ENCODE results near the gene CHP2.
A peak's percentile ranks its signal among the peaks of the same experiment; 100 is the strongest.
"Not testable (repeated sequence)": the region's sequence is repeated elsewhere in the genome, so short reads cannot be mapped to it uniquely, and the experiment has no call there.

The CHP2 gene

DNA sequence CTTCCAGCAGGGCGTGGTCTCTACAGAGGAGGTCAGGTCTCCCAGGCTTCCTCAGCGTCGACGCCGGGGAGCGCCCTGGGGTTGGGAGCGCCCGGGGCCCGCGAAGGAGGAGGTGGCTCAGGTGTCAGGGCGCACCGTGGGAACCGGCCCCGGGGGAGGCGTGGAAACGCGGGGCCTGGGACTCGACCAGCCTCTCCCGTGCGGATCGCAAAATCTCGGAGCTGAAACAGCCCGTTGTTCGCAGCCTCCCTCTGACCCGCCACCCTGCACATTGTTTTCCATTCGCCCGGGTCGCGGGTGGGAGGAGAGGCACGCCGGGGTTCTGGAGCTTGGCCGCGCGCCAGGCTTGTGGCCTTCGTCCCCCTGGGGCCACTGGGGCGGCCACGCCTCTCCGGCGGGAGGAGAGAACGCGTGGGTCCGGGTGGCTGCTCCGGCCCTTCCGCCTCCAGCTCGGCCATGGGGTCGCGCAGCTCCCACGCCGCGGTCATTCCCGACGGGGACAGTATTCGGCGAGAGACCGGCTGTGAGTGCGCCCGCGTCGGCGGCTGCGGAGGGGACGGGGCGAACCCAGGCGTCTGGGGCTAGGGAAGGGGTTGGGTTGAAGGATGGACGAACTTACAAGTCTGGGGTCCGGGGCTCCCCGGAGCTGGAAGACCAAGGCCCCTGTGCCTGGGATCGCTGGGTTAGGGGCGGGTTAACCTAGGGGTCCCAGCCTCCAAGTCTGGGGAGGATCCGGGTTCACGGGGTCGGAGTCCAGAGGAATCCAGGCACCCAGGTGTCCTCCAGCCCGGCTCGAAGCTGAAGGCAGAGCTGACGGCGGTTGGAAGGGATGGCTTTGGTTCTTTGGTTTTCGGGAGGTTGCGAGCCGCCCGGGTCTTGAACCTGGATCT, at the start of gene CHP2:
CHP2 (plus strand) TSS at position 433 of the 890 bp plus-strand sequence; CDS start at position 457, 24 bp downstream.
- peak; percentile 28 for DNase-seq

DNA sequence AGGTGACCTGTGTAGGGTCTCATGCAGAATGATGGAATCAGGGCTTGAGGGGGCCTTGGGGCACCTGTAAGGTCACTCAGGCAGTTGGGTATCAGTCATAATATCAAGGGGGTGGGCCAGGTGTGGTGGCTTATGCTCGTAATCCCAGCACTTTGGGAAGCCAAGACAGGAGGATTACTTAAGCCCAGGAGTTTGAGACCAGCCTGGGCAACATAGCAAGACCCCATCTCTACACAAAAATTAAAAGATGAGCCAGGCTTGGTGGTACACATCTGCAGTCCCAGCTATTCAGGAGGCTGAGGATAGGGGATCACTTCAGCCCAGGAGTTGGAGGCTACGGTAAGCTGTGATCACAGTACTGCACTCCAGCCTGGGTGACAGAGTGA, 49.3 kb upstream of the CHP2 start:
- DNase-seq: no peak

DNA sequence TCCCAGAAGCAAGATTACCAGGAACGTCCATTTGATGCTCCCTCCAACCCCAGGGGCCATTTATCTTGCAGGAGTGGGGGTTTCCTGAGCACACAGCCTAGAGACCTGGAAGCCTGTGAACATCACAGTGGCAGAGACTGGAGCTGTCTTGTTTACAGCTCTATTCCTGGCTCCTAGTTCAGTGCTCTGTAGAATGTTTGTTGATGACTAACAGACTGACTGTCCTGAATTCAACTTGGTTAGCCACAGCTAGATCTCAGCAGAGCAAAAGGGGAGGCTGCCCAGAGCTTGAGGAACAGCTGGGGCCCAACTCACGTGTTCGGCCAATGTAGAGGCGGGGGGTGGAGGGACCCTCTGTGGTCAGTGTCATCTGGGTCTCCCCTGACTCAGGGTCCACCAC, 48.4 kb upstream of the CHP2 start:
- DNase-seq: no peak

DNA sequence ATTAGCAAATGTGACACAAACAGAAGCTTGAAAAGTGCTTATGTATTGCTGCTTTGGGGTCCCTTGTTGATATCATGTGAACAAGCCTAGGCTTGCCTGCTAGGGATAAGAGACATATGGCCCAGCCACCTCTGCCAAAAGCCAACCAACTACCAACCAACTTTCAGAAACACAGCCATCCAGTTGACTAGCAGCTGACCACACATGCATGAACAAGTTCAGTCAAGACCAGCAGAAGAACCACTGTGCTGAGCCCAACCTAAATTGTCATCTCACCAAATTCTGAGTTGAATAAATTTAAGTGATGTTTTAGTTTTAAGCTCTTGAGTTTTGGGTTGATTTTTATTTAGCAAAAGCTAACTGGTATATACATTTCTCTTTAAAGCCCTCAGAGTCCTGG, 45.3 kb upstream of the CHP2 start:
- no peak for DNase-seq

DNA sequence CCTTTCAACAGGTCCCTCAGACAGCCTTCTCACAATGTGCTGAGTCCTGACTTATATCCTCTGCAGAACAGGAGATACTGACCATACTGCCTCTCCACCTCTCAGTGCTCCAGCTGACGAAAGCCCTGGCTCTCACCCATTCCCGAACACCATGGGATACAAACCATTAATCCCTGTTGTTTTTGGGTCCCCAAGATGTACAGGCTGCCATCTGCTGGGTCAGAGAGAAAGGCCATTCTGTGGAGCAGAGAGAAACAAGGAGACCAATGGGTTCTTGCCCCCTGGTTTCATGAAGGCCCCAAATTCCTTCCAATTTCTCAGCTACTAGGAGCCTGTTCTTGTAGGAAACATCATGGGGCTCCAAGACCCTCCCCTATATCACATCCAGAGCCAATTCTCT, 44.8 kb upstream of the CHP2 start:
- no peak for DNase-seq

DNA sequence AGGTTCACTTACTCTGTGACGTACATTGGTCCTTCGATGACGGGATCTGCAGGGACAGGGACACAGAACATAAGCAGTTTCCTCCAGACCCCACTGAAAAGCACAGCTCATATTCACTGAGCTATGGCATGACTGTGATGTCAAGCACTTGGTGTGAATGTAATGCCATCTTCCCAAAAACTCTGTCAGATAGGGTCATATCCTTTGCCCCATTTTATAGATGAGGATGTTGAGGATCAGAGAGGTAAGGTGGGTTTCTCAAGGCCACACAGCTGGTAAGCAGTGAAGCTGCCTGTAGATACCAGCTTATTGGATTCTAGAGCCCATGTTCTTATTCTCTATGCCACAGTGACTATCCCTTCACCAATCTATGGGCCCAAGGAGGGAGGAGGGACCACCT, 44.3 kb upstream of the CHP2 start:
- DNase-seq: no peak

DNA sequence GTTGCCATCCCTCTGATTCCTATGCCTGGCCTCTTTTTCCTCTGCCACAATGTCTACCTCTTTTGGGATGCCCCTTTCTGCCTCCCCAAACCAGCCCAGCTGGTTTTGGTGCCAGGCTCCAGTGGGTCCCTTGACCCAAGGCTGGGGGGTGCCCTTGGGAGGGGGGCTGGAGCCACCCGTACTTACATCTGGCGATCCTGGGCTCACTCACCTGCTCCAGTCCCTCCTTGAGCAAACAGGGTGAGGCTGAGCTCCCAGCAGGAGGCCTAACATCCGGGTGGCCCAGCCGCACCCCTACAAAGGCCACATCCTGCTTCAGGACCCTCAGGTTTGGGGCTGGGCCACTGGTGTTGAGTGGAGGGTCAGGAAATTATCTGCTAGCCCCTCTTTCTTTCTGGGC, 43.0 kb upstream of the CHP2 start:
- DNase-seq: no peak

DNA sequence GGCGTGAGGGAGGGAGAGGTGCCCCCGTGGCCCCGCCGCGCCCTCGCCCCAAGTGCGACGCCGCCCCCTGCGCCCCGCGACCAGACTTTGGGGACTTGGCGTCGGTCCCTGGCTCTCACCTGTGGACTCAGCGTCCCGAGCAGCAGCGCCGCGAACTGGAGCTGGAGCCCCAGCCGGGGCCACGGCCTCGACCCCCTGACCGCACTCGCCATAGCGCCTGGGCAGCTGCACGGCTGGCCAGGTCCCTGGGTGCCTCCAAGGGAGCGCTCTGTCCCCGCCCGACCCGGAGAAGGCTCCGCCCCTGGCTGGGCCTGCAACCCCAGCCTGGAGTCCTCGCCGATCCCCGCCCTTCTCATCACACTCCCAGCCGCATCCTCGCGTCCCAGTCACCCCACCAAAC, 41.9 kb upstream of the CHP2 start, which contains the start of gene ERN2:
ERN2 (minus strand) TSS at position 247 of the 400 bp plus-strand sequence; CDS start at position 212, 35 bp downstream.
- DNase-seq: no peak

DNA sequence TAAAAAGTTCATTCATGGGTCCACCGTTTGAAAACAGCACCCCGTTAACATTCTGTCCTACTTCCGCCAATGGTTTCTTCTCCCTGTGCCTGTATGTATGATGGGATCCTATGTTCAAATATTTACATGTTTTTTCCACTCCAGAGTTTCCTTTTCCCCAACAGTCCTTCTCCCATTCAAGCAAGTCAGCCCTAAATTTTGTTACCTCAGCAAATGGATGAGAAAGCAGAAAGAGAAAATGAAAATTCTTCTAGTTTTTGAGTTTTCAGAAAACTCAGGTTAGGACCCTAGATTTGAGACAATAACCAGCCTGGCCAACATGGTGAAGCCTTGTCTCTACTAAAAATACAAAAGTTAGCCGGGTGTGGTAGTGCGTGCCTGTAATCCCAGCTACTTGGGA, 38.3 kb upstream of the CHP2 start:
- DNase-seq: no peak

DNA sequence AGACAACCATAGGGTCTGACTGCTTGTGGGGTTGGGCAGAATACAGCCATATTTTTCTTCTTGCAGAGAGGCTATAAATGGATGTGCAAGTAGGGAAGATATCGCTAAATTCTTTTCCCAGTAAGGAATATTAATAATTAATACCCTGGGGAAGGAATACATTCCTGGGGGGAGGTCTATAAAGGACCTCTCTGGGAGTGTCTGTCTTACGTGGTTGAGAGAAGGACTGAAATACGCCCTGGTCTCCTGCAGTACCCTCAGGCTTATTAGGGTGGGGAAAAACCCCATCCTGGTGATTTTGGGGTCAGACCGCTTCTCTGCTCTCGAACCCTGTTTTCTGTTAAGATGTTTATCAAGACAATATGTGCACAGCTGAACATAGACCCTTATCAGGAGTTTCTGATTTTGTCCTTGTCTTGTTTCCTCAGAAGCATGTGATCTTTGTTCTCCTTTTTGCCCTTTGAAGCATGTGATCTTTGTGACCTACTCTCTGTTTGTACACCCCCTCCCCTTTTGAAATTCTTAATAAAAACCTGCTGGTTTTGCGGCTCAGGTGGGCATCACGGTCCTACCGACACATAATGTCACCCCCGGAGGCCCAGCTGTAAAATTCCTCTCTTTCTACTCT, 32.1 kb upstream of the CHP2 start:
- not testable (repeated sequence) for DNase-seq

DNA sequence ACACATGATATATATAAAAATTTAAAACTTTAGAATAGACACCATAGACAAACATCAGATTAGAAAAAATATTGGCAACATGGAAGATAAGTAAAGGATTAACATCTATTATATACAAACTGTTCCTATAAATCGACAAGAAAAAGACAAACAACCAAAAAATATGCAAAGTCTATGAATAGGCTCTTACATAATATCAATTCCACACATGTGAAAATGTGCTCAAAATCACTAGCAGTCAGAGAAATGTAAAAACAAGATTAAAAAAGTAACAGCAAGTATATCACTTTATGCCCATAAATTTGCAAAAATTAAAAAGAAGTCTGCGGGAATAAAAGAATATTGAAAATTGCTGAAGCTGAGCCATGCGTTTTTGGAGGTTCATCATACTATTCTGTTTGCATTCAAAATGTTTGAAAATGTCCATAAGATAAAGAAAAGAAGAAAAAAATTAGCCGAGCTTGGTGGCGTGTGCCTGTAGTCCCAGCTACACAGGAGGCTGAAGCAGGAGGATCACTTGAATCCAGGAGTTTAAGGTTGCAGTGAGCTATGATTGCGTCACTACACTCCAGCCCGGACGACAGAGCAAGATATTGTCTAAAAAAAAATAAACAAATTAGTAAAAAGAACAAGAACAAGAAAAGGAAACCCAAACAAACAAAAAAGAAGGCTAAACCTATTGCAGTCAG, 30.6 kb upstream of the CHP2 start:
- no peak for DNase-seq

DNA sequence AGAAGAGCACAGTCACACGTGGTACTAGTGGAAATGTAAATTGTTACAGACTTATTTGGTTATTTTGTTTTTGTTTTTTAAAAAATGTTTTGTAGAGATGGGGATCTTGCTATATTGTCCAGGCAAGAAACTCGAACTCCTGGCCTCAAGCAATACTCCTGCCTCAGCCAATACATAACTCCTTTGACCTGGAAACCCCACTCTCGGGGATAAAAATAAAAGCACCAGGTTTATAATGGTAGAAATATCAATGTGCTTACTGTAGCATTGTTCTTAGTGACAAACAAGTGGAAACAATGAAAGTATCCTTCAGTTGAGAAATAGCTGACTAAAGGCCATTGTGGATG, 30.1 kb upstream of the CHP2 start:
- DNase-seq: no peak

DNA sequence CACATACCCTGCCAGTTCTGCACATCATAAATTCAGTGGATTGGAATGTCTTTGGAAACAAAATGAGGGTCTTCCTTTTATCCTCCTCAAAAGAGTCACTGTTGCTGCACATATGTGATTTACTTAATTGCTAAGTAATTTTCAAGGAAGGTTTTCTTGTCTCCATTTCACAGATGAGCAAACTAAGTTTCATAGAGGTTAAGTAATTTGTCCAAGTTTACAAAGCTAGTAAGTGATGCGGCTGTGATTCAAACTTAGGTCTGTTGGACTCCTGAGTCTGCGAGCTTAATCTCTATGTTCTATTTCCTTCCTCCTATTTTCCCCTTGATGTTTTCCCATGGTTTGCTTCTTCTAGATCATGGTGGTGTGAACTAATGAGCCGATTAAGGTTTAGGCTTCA, 28.1 kb upstream of the CHP2 start:
- DNase-seq: no peak

DNA sequence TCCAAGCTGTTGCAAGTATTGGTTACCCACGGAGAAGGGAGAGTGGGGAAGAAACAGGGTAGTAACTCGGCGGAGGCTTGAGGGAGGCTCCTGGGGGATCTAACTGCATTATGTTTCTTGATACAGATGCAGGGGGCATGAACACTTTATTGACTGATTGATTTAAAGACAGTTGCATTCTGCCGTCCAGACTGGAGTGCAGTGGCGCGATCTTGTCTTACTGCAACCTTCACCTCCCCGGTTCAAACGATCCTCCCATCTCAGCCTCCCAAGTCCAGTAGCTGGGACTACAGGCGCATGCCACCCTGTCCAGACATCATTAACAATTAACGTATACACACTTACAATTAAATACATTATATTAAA, 26.7 kb upstream of the CHP2 start:
- DNase-seq: no peak

DNA sequence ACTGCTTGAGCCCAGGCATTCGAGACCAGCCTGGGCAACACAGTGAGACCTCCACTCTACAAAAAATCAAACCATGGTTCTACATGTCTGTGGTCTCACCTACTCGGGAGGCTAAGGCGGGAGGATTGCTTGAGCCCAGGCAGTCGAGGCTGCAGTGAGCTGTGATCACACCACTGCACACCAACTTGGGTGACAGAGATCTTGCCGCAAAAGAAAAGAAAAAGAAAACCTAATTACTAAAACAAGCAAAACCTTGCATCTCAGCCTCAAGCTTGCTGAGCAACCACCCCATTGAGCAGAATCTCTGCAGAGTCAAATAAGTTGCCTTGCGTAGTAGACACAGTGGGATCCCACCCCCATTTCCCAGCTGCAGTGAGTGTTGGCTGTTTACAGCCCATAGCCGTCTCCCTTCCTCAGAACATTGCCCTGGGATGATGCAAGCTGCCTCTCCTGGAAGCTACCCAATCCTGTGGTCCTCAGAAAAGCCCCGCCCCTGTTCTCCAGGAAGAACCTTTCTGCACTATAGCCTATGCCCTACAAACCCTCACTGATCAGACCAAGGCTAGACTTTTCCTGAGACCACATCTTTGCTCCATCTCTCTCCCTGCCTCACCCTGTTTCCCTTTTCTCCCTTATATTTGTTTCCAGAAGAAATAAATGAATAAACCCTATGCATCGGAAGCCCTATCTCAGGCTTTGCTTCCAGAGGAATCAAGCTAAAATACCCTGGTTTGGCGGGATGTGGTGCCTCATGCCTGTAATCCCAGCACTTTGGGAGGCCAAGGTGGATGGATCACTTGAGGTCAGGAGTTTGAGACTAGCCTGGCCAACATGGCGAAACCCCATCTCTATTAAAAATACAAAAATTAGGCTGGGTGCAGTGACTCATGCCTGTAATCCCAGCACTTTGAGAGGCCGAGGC, 25.1 kb upstream of the CHP2 start:
- peak; percentile 47 for DNase-seq

DNA sequence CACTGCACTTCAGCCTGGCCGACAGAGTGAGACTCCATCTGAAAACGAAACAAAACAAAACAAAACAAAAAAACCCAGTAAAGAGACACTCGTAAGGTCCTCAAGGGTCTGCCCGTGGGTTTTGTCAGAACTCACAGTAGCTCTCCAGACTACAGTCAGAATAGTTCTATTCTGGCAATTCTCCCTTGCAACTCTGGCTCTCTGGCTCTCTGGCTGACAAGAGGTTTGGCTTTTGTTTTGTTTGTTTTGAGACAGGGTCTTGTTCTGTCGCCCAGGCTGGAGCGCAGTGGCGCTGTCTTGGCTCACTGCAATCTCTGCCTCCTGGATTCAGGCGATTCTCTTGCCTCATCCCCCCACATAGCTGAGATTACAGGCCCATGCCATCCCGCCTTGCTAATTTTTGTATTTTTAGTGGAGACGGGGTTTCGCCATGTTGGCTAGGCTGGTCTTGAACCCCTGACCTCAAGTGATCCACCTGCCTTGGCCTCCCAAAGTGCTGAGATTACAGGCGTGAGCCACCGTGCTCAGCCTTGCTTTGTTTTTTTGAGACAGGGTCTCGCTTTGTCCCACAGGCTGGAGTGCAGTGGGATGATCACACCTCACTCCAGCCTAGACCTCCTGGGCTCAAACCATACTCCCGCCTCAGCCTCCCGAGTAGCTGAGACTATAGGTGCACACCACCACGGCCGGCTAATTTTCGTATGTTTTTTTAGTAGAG, 20.5 kb upstream of the CHP2 start:
- no peak for DNase-seq

DNA sequence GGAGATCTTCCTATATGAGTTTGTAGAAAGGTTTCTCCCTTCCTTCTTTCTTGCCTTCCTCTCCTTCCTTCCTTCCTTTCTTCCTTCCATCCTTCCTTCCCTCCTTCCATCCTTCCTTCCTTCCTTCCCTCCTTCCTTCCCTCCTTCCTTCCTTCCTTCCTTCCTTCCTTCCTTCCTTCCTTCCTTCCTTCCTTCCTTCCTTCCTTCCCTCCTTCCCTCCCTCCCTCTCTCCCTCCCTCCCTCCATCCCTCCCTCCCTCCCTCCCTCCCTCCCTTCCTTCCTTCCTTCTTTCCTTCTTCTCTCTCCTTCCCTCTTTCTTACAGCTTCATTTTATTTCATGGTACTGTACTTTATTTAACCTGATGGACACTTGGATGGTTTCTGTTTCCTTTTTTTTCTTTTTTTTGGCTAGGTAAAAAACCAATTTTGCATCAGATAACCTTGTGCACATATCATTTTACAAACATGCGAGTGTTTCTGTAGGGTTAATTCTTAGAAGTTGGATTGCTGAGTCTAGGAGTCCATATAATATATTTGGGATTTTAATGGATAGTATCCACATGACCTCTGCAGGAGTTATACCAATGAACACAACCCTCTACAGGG, 17.3 kb upstream of the CHP2 start:
- DNase-seq: not testable (repeated sequence)

DNA sequence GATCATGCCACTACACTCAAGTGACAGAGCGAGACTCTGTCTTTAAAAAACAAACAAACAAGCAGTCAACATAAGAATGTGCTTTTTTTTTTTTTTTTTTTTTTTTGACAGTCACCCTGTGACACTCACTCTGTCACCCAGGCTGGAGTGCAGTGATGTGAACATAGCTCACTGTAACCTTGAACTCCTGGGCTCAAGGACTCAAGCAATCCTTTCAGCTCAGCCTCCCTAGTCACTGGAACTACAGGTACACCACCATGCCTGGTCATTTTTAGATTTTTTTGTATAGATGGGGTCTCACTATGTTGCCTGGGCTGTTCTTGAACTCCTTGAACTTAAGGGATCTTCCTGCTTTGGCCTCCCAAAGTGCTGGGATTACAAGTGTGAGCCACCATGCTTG, 15.3 kb upstream of the CHP2 start:
- DNase-seq: no peak

DNA sequence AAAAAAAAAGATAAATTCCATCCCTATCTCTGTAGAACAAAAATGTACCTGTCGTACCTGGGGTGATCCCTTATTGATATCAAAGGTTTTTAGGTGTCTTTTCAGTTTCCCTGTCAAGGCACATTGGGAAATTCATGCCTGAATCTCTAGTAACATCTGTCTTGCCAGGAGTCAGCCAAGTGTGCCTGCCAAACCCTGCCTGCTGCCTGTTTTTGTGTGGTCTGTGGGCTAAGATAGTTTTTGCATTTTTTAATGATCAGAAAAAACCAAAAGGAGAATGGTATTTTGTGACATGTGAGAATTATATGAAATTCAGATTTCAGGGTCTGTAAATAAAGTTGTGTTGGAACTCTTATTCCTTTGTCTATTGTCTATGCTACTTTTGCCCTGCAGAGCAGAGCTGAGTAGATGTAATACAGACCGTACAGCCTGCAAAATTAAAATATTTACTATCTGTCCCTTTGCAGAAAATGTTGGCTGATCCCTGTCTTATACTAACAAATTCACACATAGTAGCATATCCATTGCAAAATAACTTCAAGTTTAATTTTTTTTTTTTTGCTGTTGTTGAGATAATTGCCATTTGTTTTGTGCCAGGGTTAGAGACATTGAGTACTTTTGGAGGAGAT, 13.0 kb upstream of the CHP2 start:
- no peak for DNase-seq

DNA sequence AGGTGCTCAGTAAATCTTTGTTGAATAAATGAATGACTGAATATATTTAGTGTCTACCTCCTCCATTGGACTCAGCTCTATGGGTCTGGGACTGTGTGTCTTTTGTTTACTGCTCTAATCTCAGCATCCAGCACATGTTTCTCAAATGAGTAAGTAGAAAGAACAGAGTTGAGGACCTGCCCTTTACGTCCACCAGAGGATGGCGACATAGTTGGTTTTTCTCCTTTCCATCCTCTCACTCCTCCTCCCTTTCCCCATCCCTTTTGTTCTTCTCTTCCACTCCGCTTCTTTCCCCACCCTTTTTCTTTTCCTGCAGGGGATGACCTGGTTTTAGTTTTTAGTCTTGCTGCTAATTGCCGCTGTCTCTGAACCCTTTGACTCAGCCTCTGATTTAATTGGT, 12.1 kb upstream of the CHP2 start:
- DNase-seq: no peak

DNA sequence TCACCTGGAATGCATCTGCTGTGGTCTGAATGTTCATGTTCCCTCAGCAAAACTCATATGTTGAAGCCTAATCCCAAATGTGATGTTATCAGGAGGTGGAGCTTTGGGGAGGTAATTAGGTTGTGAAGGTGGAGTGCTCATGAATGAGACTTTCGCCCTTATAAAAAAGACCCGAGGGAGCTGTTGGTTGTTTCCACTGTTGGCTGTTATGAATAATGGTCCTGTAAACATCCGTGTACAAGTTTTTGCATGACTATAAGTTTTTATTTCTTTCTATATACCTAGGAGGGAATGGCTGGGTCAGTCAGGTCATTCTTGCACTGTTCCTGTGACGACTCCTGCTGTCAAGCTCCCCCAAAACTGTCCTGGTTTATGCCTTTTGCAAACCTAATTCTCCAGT, 9.6 kb upstream of the CHP2 start:
- no peak for DNase-seq

Measured in hematopoietic multipotent progenitor cell treated with erythropoietin and hydrocortisone succinate and interleukin-3 and kit ligand, for 4 days (in vitro differentiated cells).